Glutamatergic neuron (in vitro differentiated cells): ENCODE measurements around the gene NPY4R2. TPM values are rescaled to one million over a fixed set of nuclear protein-coding genes. Genes with fewer than 3 reads are reported as not detected.
"Not testable (repeated sequence)": the region's sequence is repeated elsewhere in the genome, so short reads cannot be mapped to it uniquely, and the experiment has no call there.

Experiments used
- DNase-seq: peaks from one replicate; pipeline ENCODE4 v3.0.0; 2022
- H3K27ac Mint-ChIP-seq: one replicate; pipeline ENCODE4 v1.8.0; 2020; ENCODE audit warnings: mild to moderate bottlenecking, mixed read lengths, inconsistent platforms; ENCODE audit not compliant: unreplicated experiment
- H3K27me3 Mint-ChIP-seq: one replicate; pipeline ENCODE4 v1.8.0; 2020; ENCODE audit warnings: mild to moderate bottlenecking, moderate library complexity, mixed read lengths, inconsistent platforms; ENCODE audit not compliant: unreplicated experiment
- H3K36me3 Mint-ChIP-seq: one replicate; pipeline ENCODE4 v1.8.0; 2020; ENCODE audit warnings: mild to moderate bottlenecking, mixed read lengths, inconsistent platforms; ENCODE audit not compliant: unreplicated experiment
- H3K4me1 Mint-ChIP-seq: one replicate; pipeline ENCODE4 v1.8.0; 2020; ENCODE audit warnings: mild to moderate bottlenecking, low read depth, mixed read lengths, inconsistent platforms; ENCODE audit not compliant: unreplicated experiment
- H3K4me3 Mint-ChIP-seq: one replicate; pipeline ENCODE4 v1.8.0; 2020; ENCODE audit warnings: mild to moderate bottlenecking, mixed read lengths, inconsistent platforms; ENCODE audit not compliant: unreplicated experiment
- H3K9me3 Mint-ChIP-seq: one replicate; pipeline ENCODE4 v1.8.0; 2020; ENCODE audit warnings: mild to moderate bottlenecking, moderate library complexity, mixed read lengths, inconsistent platforms; ENCODE audit not compliant: unreplicated experiment
- long read RNA-seq: library from polyadenylated mRNA; unstranded; transcript quantifications from one replicate; pipeline ENCODE4 v2.0.0, GENCODE V29; 2020; ENCODE audit not compliant: unreplicated experiment
- total RNA-seq: library from RNA; stranded (reverse); fragmentation: NEBNext Ultra II Directional; extraction: Animal tissue kit (Norgen Biotek cat#: 25700); gene quantifications from one replicate; pipeline ENCODE4 v1.2.1, GENCODE V29; 2021; ENCODE audit not compliant: unreplicated experiment

Gene NPY4R2
- not detected for total RNA-seq
- long read RNA-seq: 0 reads

- DNase-seq, H3K9me3 Mint-ChIP-seq, H3K27ac Mint-ChIP-seq, H3K27me3 Mint-ChIP-seq, H3K4me1 Mint-ChIP-seq, H3K4me3 Mint-ChIP-seq, H3K36me3 Mint-ChIP-seq: not testable (repeated sequence)
Measured at GRCh38 chr10:47918475-47918874, at the start of gene NPY4R2. Gene NPY4R2, plus strand, starts transcription at chr10:47918662. Its CDS starts 3,326 bp downstream, at chr10:47921988.

GRCh38 chr10:47870887-47871286 lies 47.6 kb upstream of the NPY4R2 start:
- H3K27ac Mint-ChIP-seq, H3K9me3 Mint-ChIP-seq, H3K4me1 Mint-ChIP-seq, H3K27me3 Mint-ChIP-seq, DNase-seq, H3K36me3 Mint-ChIP-seq, H3K4me3 Mint-ChIP-seq: not testable (repeated sequence)

GRCh38 chr10:47871485-47872180 lies 46.8 kb upstream of the NPY4R2 start:
- H3K27me3 Mint-ChIP-seq, H3K9me3 Mint-ChIP-seq, H3K36me3 Mint-ChIP-seq, H3K27ac Mint-ChIP-seq, DNase-seq, H3K4me1 Mint-ChIP-seq, H3K4me3 Mint-ChIP-seq: not testable (repeated sequence)

- not testable (repeated sequence) for H3K4me3 Mint-ChIP-seq, H3K27me3 Mint-ChIP-seq, DNase-seq, H3K27ac Mint-ChIP-seq, H3K9me3 Mint-ChIP-seq, H3K4me1 Mint-ChIP-seq, H3K36me3 Mint-ChIP-seq
Measured at GRCh38 chr10:47872236-47872635, 46.2 kb upstream of the NPY4R2 start.

- H3K27me3 Mint-ChIP-seq: not testable (repeated sequence)
Measured at GRCh38 chr10:47884239-47884638, 34.2 kb upstream of the NPY4R2 start.

GRCh38 chr10:47884934-47885333 lies 33.5 kb upstream of the NPY4R2 start:
- not testable (repeated sequence) for H3K36me3 Mint-ChIP-seq, H3K27me3 Mint-ChIP-seq, H3K4me3 Mint-ChIP-seq, H3K4me1 Mint-ChIP-seq, H3K27ac Mint-ChIP-seq, H3K9me3 Mint-ChIP-seq, DNase-seq

More at GRCh38 chr10:47884239-47884638, 34.2 kb upstream of the NPY4R2 start:
- not testable (repeated sequence) for H3K4me3 Mint-ChIP-seq, H3K36me3 Mint-ChIP-seq, H3K4me1 Mint-ChIP-seq, H3K27ac Mint-ChIP-seq, H3K9me3 Mint-ChIP-seq, DNase-seq

GRCh38 chr10:47886356-47886755 lies 32.1 kb upstream of the NPY4R2 start:
- not testable (repeated sequence) for DNase-seq, H3K36me3 Mint-ChIP-seq, H3K4me3 Mint-ChIP-seq, H3K4me1 Mint-ChIP-seq, H3K27ac Mint-ChIP-seq, H3K27me3 Mint-ChIP-seq, H3K9me3 Mint-ChIP-seq

GRCh38 chr10:47886827-47887226 lies 31.6 kb upstream of the NPY4R2 start:
- H3K36me3 Mint-ChIP-seq, H3K27me3 Mint-ChIP-seq, H3K9me3 Mint-ChIP-seq, H3K4me3 Mint-ChIP-seq, H3K4me1 Mint-ChIP-seq, DNase-seq, H3K27ac Mint-ChIP-seq: not testable (repeated sequence)

GRCh38 chr10:47890737-47891136 lies 27.7 kb upstream of the NPY4R2 start:
- H3K4me3 Mint-ChIP-seq, H3K9me3 Mint-ChIP-seq, DNase-seq, H3K27me3 Mint-ChIP-seq, H3K4me1 Mint-ChIP-seq, H3K36me3 Mint-ChIP-seq, H3K27ac Mint-ChIP-seq: not testable (repeated sequence)

GRCh38 chr10:47892494-47893261 lies 25.8 kb upstream of the NPY4R2 start:
- not testable (repeated sequence) for DNase-seq, H3K4me1 Mint-ChIP-seq, H3K27me3 Mint-ChIP-seq, H3K27ac Mint-ChIP-seq, H3K9me3 Mint-ChIP-seq, H3K36me3 Mint-ChIP-seq, H3K4me3 Mint-ChIP-seq

GRCh38 chr10:47894571-47894970 lies 23.9 kb upstream of the NPY4R2 start:
- H3K27me3 Mint-ChIP-seq, H3K36me3 Mint-ChIP-seq, H3K4me1 Mint-ChIP-seq, H3K9me3 Mint-ChIP-seq, DNase-seq, H3K27ac Mint-ChIP-seq, H3K4me3 Mint-ChIP-seq: not testable (repeated sequence)

GRCh38 chr10:47897813-47898212 lies 20.6 kb upstream of the NPY4R2 start:
- H3K36me3 Mint-ChIP-seq, H3K9me3 Mint-ChIP-seq, H3K27me3 Mint-ChIP-seq, DNase-seq, H3K4me1 Mint-ChIP-seq, H3K27ac Mint-ChIP-seq, H3K4me3 Mint-ChIP-seq: not testable (repeated sequence)
